Epithelial cell of proximal tubule (primary cell): Measurements from ENCODE around the gene RAB11FIP4. TPM values are rescaled to one million over a fixed set of nuclear protein-coding genes. Genes with fewer than 3 reads are reported as not detected.
"Not testable (repeated sequence)": the region's sequence is repeated elsewhere in the genome, so short reads cannot be mapped to it uniquely, and the experiment has no call there.

Experiments
- DNase-seq: peaks from one replicate; pipeline ENCODE4 v3.0.0-alpha.2; 2011; ENCODE audit warnings: low read depth
- H3K4me3 ChIP-seq: 2 replicates; pipeline ENCODE4 v1.5.1; 2011; ENCODE audit warnings: low read depth, mild to moderate bottlenecking, low read length
- CTCF ChIP-seq: conservative IDR thresholded peaks from 2 replicates; pipeline ENCODE4 v1.5.1; 2012; ENCODE audit warnings: low read depth, mild to moderate bottlenecking, low read length
- total RNA-seq: library from RNA; depleted of rRNA; stranded (reverse); fragments of >200 nt; gene quantifications from 2 replicates; pipeline ENCODE4 v1.2.3, GENCODE V29; 2015

Gene RAB11FIP4
- 9.1 and 15.1 TPM in 2 replicates for total RNA-seq

GRCh38 chr17:31391496-31391949, at the start of gene RAB11FIP4:
RAB11FIP4 (plus strand) TSS chr17:31391675; CDS start chr17:31391853, 178 bp downstream.
- no peak for DNase-seq
- no peak within 1 kb of the TSS for H3K4me3 ChIP-seq
- TF ChIP-seq CTCF: no peak

- DNase-seq, H3K4me3 ChIP-seq: not testable (repeated sequence)
Observed at GRCh38 chr17:31345191-31345747, 46.2 kb upstream of the RAB11FIP4 start.

GRCh38 chr17:31349454-31349853, 42.0 kb upstream of the RAB11FIP4 start:
- no peak for DNase-seq
- TF ChIP-seq CTCF: no peak
- no peak overlapping the region for H3K4me3 ChIP-seq

GRCh38 chr17:31355935-31356334, 35.5 kb upstream of the RAB11FIP4 start:
- no peak for DNase-seq
- H3K4me3 ChIP-seq: no peak overlapping the region
- TF ChIP-seq CTCF: no peak

- no peak for TF ChIP-seq CTCF
- DNase-seq: no peak
Observed at GRCh38 chr17:31357091-31357490, 34.4 kb upstream of the RAB11FIP4 start.

GRCh38 chr17:31357839-31358394, 33.6 kb upstream of the RAB11FIP4 start:
- no peak for TF ChIP-seq CTCF
- H3K4me3 ChIP-seq: no peak overlapping the region
- no peak for DNase-seq

More at GRCh38 chr17:31357091-31357490, 34.4 kb upstream of the RAB11FIP4 start:
- no peak overlapping the region for H3K4me3 ChIP-seq

- H3K4me3 ChIP-seq: no peak overlapping the region
- DNase-seq: no peak
- no peak for TF ChIP-seq CTCF
Observed at GRCh38 chr17:31364012-31364411, 27.5 kb upstream of the RAB11FIP4 start.
